ENCODE results near the gene WDR18.
"Not testable (repeated sequence)": the region's sequence is repeated elsewhere in the genome, so short reads cannot be mapped to it uniquely, and the experiment has no call there.

Gene WDR18

GRCh38 chr19:952680-953444 is 31.3 kb upstream of the WDR18 start:
- Histone ChIP-seq H3K4me3 (ENCODE audit: low read depth, low read length) (peak overlapping the region; percentile 40; the same call in 1 of the 2 replicates), H3K36me3 (ENCODE audit: control insufficient read depth, insufficient read depth, low read length) (0 out of 2 replicates have a peak, but pooled peaks cover 7% of the 10 kb centered on the region), H3K27ac (ENCODE audit: low read depth, low read length) (peak overlapping the region; percentile 96), H3K9me3 (ENCODE audit: control insufficient read depth, insufficient read depth, low read depth, low read length) (no peaks in the 10 kb centered on the region), H3K4me1 (ENCODE audit: control insufficient read depth, insufficient read depth, low read length) (peaks cover 47% of the 10 kb centered on the region), H3K27me3 (ENCODE audit: control insufficient read depth, insufficient read depth, low read length) (no peaks in the 10 kb centered on the region), H3K9ac (ENCODE audit: low read length) (peak overlapping the region; percentile 68)

GRCh38 chr19:953445-954271 is 30.5 kb upstream of the WDR18 start:
- peaks cover 47% of the 10 kb centered on the region for H3K4me1 ChIP-seq (ENCODE audit: control insufficient read depth, insufficient read depth, low read length)
- H3K27me3 ChIP-seq (ENCODE audit: control insufficient read depth, insufficient read depth, low read length): no peaks in the 10 kb centered on the region
- peak overlapping the region; percentile 34 for H3K9ac ChIP-seq (ENCODE audit: low read length)
- H3K4me3 ChIP-seq (ENCODE audit: low read depth, low read length): no peak overlapping the region; the same call in 1 of the 2 replicates
- H3K36me3 ChIP-seq (ENCODE audit: control insufficient read depth, insufficient read depth, low read length): 0 out of 2 replicates have a peak, but pooled peaks cover 2% of the 10 kb centered on the region
- peak overlapping the region; percentile 96 for H3K27ac ChIP-seq (ENCODE audit: low read depth, low read length)
- H3K9me3 ChIP-seq (ENCODE audit: control insufficient read depth, insufficient read depth, low read depth, low read length): no peaks in the 10 kb centered on the region

GRCh38 chr19:954272-954671 is 29.9 kb upstream of the WDR18 start:
- no peaks in the 10 kb centered on the region for H3K9me3 ChIP-seq (ENCODE audit: control insufficient read depth, insufficient read depth, low read depth, low read length)
- peak overlapping the region; percentile 34 for H3K9ac ChIP-seq (ENCODE audit: low read length)
- peaks cover 47% of the 10 kb centered on the region for H3K4me1 ChIP-seq (ENCODE audit: control insufficient read depth, insufficient read depth, low read length)
- H3K27ac ChIP-seq (ENCODE audit: low read depth, low read length): peak overlapping the region; percentile 88; the same call in 1 of the 2 replicates
- no peak overlapping the region for H3K4me3 ChIP-seq (ENCODE audit: low read depth, low read length)
- no peaks in the 10 kb centered on the region for H3K27me3 ChIP-seq (ENCODE audit: control insufficient read depth, insufficient read depth, low read length)
- peaks cover 7% of the 10 kb centered on the region; the same call in 1 of the 2 replicates for H3K36me3 ChIP-seq (ENCODE audit: control insufficient read depth, insufficient read depth, low read length)

- H3K9ac ChIP-seq (ENCODE audit: low read length): peak overlapping the region; percentile 34
- H3K27ac ChIP-seq (ENCODE audit: low read depth, low read length): peak overlapping the region; percentile 88; the same call in 1 of the 2 replicates
Measured at GRCh38 chr19:954672-955494, 29.3 kb upstream of the WDR18 start.

GRCh38 chr19:955803-956765 is 28.1 kb upstream of the WDR18 start:
- Histone ChIP-seq H3K9me3 (ENCODE audit: control insufficient read depth, insufficient read depth, low read depth, low read length) (no peaks in the 10 kb centered on the region), H3K9ac (ENCODE audit: low read length) (peak overlapping the region; percentile 59), H3K4me1 (ENCODE audit: control insufficient read depth, insufficient read depth, low read length) (peaks cover 51% of the 10 kb centered on the region), H3K27ac (ENCODE audit: low read depth, low read length) (peak overlapping the region; percentile 88), H3K27me3 (ENCODE audit: control insufficient read depth, insufficient read depth, low read length) (no peaks in the 10 kb centered on the region), H3K36me3 (ENCODE audit: control insufficient read depth, insufficient read depth, low read length) (peaks cover 13% of the 10 kb centered on the region; the same call in 1 of the 2 replicates), H3K4me3 (ENCODE audit: low read depth, low read length) (no peak overlapping the region; the same call in 1 of the 2 replicates)

More at GRCh38 chr19:954672-955494, 29.3 kb upstream of the WDR18 start:
- Histone ChIP-seq H3K36me3 (ENCODE audit: control insufficient read depth, insufficient read depth, low read length) (peaks cover 8% of the 10 kb centered on the region; the same call in 1 of the 2 replicates), H3K9me3 (ENCODE audit: control insufficient read depth, insufficient read depth, low read depth, low read length) (no peaks in the 10 kb centered on the region), H3K27me3 (ENCODE audit: control insufficient read depth, insufficient read depth, low read length) (no peaks in the 10 kb centered on the region), H3K4me1 (ENCODE audit: control insufficient read depth, insufficient read depth, low read length) (peaks cover 51% of the 10 kb centered on the region), H3K4me3 (ENCODE audit: low read depth, low read length) (no peak overlapping the region)

- peak overlapping the region; percentile 59 for H3K9ac ChIP-seq (ENCODE audit: low read length)
Measured at GRCh38 chr19:956766-957440, 27.2 kb upstream of the WDR18 start.

GRCh38 chr19:957578-957977 is 26.6 kb upstream of the WDR18 start:
- not testable (repeated sequence) for H3K9ac ChIP-seq (ENCODE audit: low read length); H3K27me3 ChIP-seq (ENCODE audit: control insufficient read depth, insufficient read depth, low read length); H3K4me3 ChIP-seq (ENCODE audit: low read depth, low read length); H3K9me3 ChIP-seq (ENCODE audit: control insufficient read depth, insufficient read depth, low read depth, low read length)
- Histone ChIP-seq H3K27ac (ENCODE audit: low read depth, low read length) (peak overlapping the region; percentile 88; the same call in 1 of the 2 replicates), H3K36me3 (ENCODE audit: control insufficient read depth, insufficient read depth, low read length) (peaks cover 20% of the 10 kb centered on the region; the same call in 1 of the 2 replicates), H3K4me1 (ENCODE audit: control insufficient read depth, insufficient read depth, low read length) (peaks cover 52% of the 10 kb centered on the region)

More at GRCh38 chr19:956766-957440, 27.2 kb upstream of the WDR18 start:
- Histone ChIP-seq H3K27me3 (ENCODE audit: control insufficient read depth, insufficient read depth, low read length) (no peaks in the 10 kb centered on the region), H3K4me3 (ENCODE audit: low read depth, low read length) (no peak overlapping the region; the same call in 1 of the 2 replicates), H3K36me3 (ENCODE audit: control insufficient read depth, insufficient read depth, low read length) (peaks cover 17% of the 10 kb centered on the region; the same call in 1 of the 2 replicates), H3K9me3 (ENCODE audit: control insufficient read depth, insufficient read depth, low read depth, low read length) (no peaks in the 10 kb centered on the region), H3K4me1 (ENCODE audit: control insufficient read depth, insufficient read depth, low read length) (peaks cover 53% of the 10 kb centered on the region), H3K27ac (ENCODE audit: low read depth, low read length) (peak overlapping the region; percentile 88)

GRCh38 chr19:958967-959855 is 24.9 kb upstream of the WDR18 start:
- Histone ChIP-seq H3K27ac (ENCODE audit: low read depth, low read length) (no peak overlapping the region), H3K4me3 (ENCODE audit: low read depth, low read length) (no peak overlapping the region), H3K9ac (ENCODE audit: low read length) (no peak overlapping the region), H3K27me3 (ENCODE audit: control insufficient read depth, insufficient read depth, low read length) (no peaks in the 10 kb centered on the region), H3K36me3 (ENCODE audit: control insufficient read depth, insufficient read depth, low read length) (peaks cover 34% of the 10 kb centered on the region), H3K9me3 (ENCODE audit: control insufficient read depth, insufficient read depth, low read depth, low read length) (no peaks in the 10 kb centered on the region), H3K4me1 (ENCODE audit: control insufficient read depth, insufficient read depth, low read length) (peaks cover 43% of the 10 kb centered on the region)

- Histone ChIP-seq H3K4me3 (ENCODE audit: low read depth, low read length) (no peak overlapping the region), H3K27me3 (ENCODE audit: control insufficient read depth, insufficient read depth, low read length) (no peaks in the 10 kb centered on the region), H3K9me3 (ENCODE audit: control insufficient read depth, insufficient read depth, low read depth, low read length) (peaks cover 5% of the 10 kb centered on the region; the same call in 1 of the 2 replicates), H3K4me1 (ENCODE audit: control insufficient read depth, insufficient read depth, low read length) (peaks cover 34% of the 10 kb centered on the region), H3K9ac (ENCODE audit: low read length) (no peak overlapping the region), H3K27ac (ENCODE audit: low read depth, low read length) (no peak overlapping the region), H3K36me3 (ENCODE audit: control insufficient read depth, insufficient read depth, low read length) (peaks cover 43% of the 10 kb centered on the region)
Measured at GRCh38 chr19:960020-960419, 24.1 kb upstream of the WDR18 start.

All from HUES6 (cell line).